ENCODE measurements around the gene RPL3.

The RPL3 gene

DNA sequence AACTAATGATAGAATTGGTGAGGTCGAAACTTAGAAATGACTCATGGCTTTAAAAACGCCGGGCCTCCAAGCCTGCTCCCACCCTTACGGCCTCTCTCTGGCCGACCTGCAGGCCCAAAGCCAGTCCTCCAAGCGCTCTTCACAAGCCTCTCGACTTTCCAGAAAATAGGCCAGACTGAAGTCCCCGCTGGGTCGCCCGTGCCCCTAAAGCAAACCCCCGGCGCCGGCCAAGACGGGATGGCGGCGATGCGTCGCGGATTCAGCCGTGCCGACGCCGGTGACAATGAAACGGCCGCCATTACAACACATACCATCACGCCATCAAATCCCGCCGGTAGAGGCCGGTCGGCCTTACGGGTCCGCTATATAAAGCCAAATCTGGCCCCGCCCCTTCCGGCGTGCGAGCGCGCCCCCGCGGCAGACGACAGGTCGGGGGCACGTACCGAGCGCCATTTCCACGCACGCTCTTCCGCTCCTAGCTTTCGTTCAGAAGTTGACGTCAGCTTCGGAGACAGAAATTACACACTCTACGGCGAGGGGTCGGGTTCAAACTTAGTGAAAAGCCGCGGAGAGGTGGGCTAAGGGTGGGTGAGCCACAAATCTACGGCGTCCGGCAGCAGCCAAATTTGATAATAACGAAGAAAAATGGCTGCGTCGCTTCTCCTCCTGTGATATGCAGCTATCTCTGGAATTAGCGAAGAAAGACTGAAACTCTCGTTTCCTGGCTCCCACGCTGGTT lies at the start of gene RPL3:
Gene RPL3, minus strand, starts transcription at position 340 of the 739 bp plus-strand sequence. Its CDS starts 26 bp downstream, at position 314.
- no peaks in the 10 kb centered on the region for H3K9me3 ChIP-seq (ENCODE audit: low read length)
- H3K9ac ChIP-seq (ENCODE audit: low read length): peak within 1 kb of the TSS; percentile 99
- peak within 1 kb of the TSS; percentile 54 to 88 for H3K4me3 ChIP-seq (ENCODE audit: low read depth in 1 of 2, low read length in 2 of 2)
- peaks cover 42% of the 10 kb centered on the region for H3K36me3 ChIP-seq (ENCODE audit: insufficient read depth, low read length)
- H3K27me3 ChIP-seq (ENCODE audit: control insufficient read depth in 1 of 2, insufficient read depth in 2 of 2, low read length in 2 of 2): no peaks in the 10 kb centered on the region
- H3K4me1 ChIP-seq (ENCODE audit: insufficient read depth, low read length): peaks cover 29% of the 10 kb centered on the region
- H3K27ac ChIP-seq (ENCODE audit: low read depth, low read length): peak within 1 kb of the TSS; percentile 100

DNA sequence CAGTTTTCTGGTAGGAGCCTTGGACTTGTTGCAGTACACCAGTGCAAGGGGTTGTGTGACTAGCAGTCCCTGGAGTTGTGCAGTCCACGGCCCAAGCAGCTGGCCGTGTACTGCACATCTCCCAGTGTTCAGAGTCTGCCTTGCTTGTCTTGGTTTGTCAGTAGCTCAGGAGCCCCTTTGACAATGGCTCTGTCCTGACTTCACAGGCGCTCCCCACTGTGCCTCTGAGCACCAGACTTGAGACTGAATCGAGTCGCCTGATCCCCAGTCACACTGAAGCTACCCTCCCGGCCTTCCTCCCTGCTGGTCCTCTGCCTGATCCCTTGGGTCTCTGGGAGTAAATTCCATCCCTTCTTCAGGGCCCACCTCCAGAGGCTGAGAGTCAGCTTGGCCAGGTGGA lies 49.8 kb upstream of the RPL3 start:
- H3K27me3 ChIP-seq (ENCODE audit: control insufficient read depth in 1 of 2, insufficient read depth in 2 of 2, low read length in 2 of 2): no peaks in the 10 kb centered on the region
- no peaks in the 10 kb centered on the region for H3K36me3 ChIP-seq (ENCODE audit: insufficient read depth, low read length)
- no peak overlapping the region for H3K4me3 ChIP-seq (ENCODE audit: low read depth in 1 of 2, low read length in 2 of 2)
- peaks cover 5% of the 10 kb centered on the region for H3K4me1 ChIP-seq (ENCODE audit: insufficient read depth, low read length)
- no peak overlapping the region for H3K27ac ChIP-seq (ENCODE audit: low read depth, low read length)
- no peaks in the 10 kb centered on the region for H3K9me3 ChIP-seq (ENCODE audit: low read length)
- H3K9ac ChIP-seq (ENCODE audit: low read length): no peak overlapping the region

DNA sequence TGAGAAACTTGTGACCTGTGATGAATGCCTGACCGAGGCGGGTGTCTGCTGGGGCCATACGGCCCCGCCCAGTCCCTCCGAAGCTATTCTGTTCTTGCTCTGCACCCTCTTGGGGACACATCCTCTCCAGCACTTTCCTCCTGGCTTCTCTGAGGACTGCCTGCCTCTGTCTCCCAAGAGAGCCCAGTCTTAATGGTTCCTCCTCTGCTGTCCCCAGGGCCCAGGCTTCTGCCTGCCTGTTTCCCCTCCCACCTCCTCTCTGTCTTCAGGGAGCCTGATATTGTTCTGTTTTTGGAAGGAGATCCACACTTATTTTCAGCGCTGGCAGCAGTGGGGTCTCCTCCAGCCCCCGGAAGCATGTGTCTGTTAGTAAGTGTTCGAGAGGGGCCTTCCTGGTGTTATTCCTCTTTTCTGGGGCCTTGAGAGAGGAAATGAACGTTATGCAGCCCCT lies 49.1 kb upstream of the RPL3 start:
- peaks cover 12% of the 10 kb centered on the region for H3K4me1 ChIP-seq (ENCODE audit: insufficient read depth, low read length)
- H3K9ac ChIP-seq (ENCODE audit: low read length): no peak overlapping the region
- no peaks in the 10 kb centered on the region for H3K9me3 ChIP-seq (ENCODE audit: low read length)
- no peaks in the 10 kb centered on the region for H3K27me3 ChIP-seq (ENCODE audit: control insufficient read depth in 1 of 2, insufficient read depth in 2 of 2, low read length in 2 of 2)
- no peak overlapping the region for H3K4me3 ChIP-seq (ENCODE audit: low read depth in 1 of 2, low read length in 2 of 2)
- no peaks in the 10 kb centered on the region for H3K36me3 ChIP-seq (ENCODE audit: insufficient read depth, low read length)
- H3K27ac ChIP-seq (ENCODE audit: low read depth, low read length): no peak overlapping the region

DNA sequence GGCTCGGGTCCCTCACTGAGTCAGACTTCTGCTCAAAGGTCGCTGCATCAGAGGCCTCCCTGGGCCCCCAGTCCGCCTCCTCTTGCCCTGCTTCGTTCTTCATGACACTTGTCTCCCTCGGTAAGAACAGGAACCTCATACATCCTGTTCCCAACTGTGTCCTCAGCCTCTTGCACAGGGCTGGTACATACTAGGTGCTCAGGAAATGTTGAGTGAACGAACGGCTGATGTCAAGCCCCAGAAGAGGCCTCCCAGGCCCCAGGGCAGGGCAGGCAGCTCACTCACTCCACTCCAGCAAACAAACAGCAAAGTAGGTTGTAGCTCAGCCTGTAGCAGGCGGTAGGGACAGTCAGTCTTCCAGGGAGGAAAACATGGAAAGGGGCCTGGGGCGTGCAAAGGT lies 47.6 kb upstream of the RPL3 start:
- H3K9me3 ChIP-seq (ENCODE audit: low read length): no peaks in the 10 kb centered on the region
- H3K4me1 ChIP-seq (ENCODE audit: insufficient read depth, low read length): peaks cover 15% of the 10 kb centered on the region
- H3K4me3 ChIP-seq (ENCODE audit: low read depth in 1 of 2, low read length in 2 of 2): no peak overlapping the region
- H3K36me3 ChIP-seq (ENCODE audit: insufficient read depth, low read length): no peaks in the 10 kb centered on the region
- no peak overlapping the region for H3K27ac ChIP-seq (ENCODE audit: low read depth, low read length)
- no peaks in the 10 kb centered on the region for H3K27me3 ChIP-seq (ENCODE audit: control insufficient read depth in 1 of 2, insufficient read depth in 2 of 2, low read length in 2 of 2)
- no peak overlapping the region for H3K9ac ChIP-seq (ENCODE audit: low read length)

DNA sequence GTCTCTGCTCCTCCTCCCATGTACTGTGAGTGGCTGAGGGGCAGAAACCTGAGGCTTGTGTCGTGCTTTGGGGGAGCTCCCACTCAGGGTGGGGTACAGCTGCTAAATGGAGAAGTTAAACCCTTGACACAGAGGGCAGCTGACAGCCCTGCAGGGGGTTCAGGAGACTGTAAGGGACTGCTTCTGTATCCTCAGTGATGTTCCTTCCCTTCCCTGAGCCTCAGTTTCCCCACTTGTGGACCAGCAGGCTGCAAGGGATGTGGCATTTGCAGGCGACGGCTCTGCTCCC lies 46.0 kb upstream of the RPL3 start:
- no peak overlapping the region for H3K27ac ChIP-seq (ENCODE audit: low read depth, low read length)
- H3K9me3 ChIP-seq (ENCODE audit: low read length): no peaks in the 10 kb centered on the region
- peaks cover 15% of the 10 kb centered on the region for H3K4me1 ChIP-seq (ENCODE audit: insufficient read depth, low read length)

DNA sequence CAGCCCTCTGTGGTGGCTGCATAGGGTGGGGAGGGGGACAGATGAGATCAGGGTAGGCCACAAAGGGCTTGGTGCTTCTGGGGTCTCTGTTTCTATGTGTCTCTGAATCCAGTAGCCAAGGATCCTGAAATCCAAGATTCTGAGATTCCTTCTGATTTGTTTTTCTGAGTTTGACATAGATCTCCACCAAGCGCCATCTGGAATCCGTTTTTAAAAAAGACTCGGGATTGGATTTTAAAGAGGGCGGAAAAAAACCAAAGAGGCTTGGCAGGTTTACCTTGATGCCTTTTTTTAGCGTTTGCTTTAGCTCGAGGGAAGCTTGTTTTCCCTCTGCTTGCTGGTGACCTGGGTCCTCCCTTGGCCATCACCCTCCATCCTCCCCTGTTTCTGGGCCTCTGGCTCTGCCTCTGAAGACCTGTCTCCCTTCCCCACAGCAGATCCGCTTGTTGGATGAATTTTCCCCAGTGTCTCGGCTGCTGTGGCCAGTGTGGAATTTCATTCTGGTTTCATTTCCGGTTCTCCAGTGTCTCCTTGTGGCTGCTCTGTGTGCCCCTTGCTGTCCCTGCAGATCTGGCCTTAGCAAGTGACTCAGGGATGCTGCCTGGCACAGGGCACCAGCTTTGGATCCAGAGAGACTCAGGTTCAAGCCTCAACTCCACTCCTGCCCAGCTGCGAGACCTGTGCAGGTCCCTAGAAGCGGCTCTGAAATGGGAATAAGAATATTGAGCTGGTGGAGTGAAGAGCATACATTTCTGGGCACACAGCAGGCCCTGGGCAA lies 45.5 kb upstream of the RPL3 start:
- Histone ChIP-seq H3K9ac (ENCODE audit: low read length) (no peak overlapping the region), H3K4me1 (ENCODE audit: insufficient read depth, low read length) (peaks cover 15% of the 10 kb centered on the region), H3K4me3 (ENCODE audit: low read depth in 1 of 2, low read length in 2 of 2) (no peak overlapping the region), H3K9me3 (ENCODE audit: low read length) (no peaks in the 10 kb centered on the region), H3K36me3 (ENCODE audit: insufficient read depth, low read length) (no peaks in the 10 kb centered on the region), H3K27ac (ENCODE audit: low read depth, low read length) (no peak overlapping the region), H3K27me3 (ENCODE audit: control insufficient read depth in 1 of 2, insufficient read depth in 2 of 2, low read length in 2 of 2) (no peaks in the 10 kb centered on the region)

More for the DNA sequence above, 46.0 kb upstream of the RPL3 start:
- Histone ChIP-seq H3K36me3 (ENCODE audit: insufficient read depth, low read length) (no peaks in the 10 kb centered on the region), H3K4me3 (ENCODE audit: low read depth in 1 of 2, low read length in 2 of 2) (no peak overlapping the region), H3K27me3 (ENCODE audit: control insufficient read depth in 1 of 2, insufficient read depth in 2 of 2, low read length in 2 of 2) (no peaks in the 10 kb centered on the region), H3K9ac (ENCODE audit: low read length) (no peak overlapping the region)

DNA sequence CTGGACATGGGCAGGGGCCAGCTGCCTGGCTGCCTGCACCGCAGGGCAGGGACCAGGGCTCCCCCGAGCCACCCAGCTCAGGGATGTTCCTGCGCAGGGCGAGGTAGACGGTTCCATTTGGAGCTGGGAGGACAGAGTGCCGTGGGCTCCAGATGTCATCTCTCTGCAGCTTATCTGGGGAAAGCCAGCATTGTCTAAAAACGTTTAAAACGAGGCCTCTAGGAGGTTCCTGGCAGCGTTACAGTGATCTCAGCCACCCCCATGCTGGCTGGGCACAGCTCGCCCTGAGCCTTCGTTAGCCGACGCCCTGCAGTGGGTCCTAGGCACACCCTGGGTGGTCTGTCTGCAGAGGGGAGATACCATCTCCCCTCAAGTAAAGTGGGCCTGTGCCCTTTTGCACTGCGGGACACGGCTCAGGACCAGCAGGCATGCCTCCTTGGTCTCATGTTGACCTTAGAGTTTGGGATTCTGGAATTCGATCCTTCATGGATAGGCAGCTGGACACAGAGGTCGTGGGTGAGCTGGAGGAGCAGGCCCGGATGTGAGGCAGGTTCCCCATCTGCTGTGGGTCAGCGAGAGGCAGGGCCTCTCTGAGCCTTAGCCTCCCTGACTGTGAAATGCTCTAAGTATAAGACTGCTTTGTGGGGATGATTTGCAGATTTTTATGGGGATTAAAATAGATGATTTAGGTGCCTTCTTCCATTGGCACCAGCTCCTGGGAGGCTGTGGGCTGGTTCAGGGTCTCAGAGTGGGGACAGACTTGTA lies 44.5 kb upstream of the RPL3 start:
- Histone ChIP-seq H3K9ac (ENCODE audit: low read length) (no peak overlapping the region), H3K36me3 (ENCODE audit: insufficient read depth, low read length) (no peaks in the 10 kb centered on the region), H3K9me3 (ENCODE audit: low read length) (no peaks in the 10 kb centered on the region), H3K27ac (ENCODE audit: low read depth, low read length) (peak overlapping the region; percentile 34), H3K27me3 (ENCODE audit: control insufficient read depth in 1 of 2, insufficient read depth in 2 of 2, low read length in 2 of 2) (no peaks in the 10 kb centered on the region), H3K4me3 (ENCODE audit: low read depth in 1 of 2, low read length in 2 of 2) (no peak overlapping the region), H3K4me1 (ENCODE audit: insufficient read depth, low read length) (peaks cover 15% of the 10 kb centered on the region)

DNA sequence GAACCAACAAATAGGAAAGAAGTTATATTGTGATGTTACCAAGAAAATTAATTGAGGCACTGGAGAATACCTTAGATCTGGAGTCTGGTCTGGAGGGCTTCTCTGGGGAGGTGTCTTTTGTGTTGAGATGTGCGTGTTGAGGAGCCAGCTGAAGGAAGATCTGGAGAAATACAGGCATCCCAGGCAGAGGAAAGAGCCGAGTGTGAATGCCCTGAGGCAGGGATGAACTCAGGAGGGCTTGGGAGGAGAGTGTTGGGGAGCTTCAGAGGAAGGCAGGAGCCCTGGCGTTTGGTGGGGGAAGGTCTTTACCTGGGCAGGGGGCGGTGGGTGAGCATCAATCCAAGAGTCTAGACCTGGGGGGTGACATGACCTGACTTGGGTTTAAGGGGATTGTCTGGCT lies 43.5 kb upstream of the RPL3 start:
- Histone ChIP-seq H3K36me3 (ENCODE audit: insufficient read depth, low read length) (no peaks in the 10 kb centered on the region), H3K4me1 (ENCODE audit: insufficient read depth, low read length) (peaks cover 10% of the 10 kb centered on the region), H3K27me3 (ENCODE audit: control insufficient read depth in 1 of 2, insufficient read depth in 2 of 2, low read length in 2 of 2) (no peaks in the 10 kb centered on the region), H3K27ac (ENCODE audit: low read depth, low read length) (no peak overlapping the region), H3K9me3 (ENCODE audit: low read length) (no peaks in the 10 kb centered on the region), H3K9ac (ENCODE audit: low read length) (no peak overlapping the region), H3K4me3 (ENCODE audit: low read depth in 1 of 2, low read length in 2 of 2) (no peak overlapping the region)

DNA sequence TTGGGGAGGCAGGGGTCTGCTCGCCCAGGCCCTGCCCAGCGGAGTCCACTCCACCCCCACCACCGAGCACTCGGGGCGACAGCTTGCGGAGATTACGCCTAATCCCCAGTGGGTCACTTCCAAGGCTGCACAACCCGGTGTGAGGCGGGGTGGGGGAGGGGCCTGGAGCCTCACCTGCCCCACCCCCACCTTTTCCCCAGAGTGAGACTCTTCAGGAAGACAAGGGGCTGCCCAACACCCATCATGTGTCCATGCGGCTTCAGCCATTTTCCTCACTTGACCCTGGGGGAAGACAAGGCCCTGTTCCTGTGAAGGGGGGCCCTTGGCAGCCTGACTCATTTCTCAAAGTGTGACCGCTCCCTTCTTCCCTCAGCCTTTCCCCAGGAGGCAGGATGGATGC lies 42.8 kb upstream of the RPL3 start:
- Histone ChIP-seq H3K36me3 (ENCODE audit: insufficient read depth, low read length) (no peaks in the 10 kb centered on the region), H3K9ac (ENCODE audit: low read length) (no peak overlapping the region), H3K27ac (ENCODE audit: low read depth, low read length) (no peak overlapping the region), H3K4me1 (ENCODE audit: insufficient read depth, low read length) (peaks cover 10% of the 10 kb centered on the region), H3K27me3 (ENCODE audit: control insufficient read depth in 1 of 2, insufficient read depth in 2 of 2, low read length in 2 of 2) (no peaks in the 10 kb centered on the region), H3K4me3 (ENCODE audit: low read depth in 1 of 2, low read length in 2 of 2) (no peak overlapping the region), H3K9me3 (ENCODE audit: low read length) (no peaks in the 10 kb centered on the region)

DNA sequence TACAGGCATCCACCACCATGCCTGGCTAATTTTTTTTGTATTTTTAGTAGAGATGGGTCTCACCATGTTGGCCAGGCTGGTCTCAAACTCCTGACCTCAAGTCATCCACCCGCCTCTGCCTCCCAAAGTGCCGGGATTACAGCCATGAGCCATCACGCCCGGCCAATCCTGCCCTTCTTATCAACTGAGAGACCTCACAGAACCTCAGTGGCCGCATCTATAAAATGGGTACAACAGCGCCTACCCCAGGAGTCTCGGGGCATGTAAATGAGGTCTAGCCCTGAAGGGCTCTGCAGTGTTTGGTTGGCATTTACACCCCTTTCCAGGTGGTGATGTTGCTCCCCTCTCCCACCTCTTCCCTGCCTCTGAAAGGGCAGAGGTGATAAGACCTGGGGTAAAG lies 42.1 kb upstream of the RPL3 start:
- H3K27me3 ChIP-seq (ENCODE audit: control insufficient read depth in 1 of 2, insufficient read depth in 2 of 2, low read length in 2 of 2): no peaks in the 10 kb centered on the region
- H3K4me3 ChIP-seq (ENCODE audit: low read depth in 1 of 2, low read length in 2 of 2): no peak overlapping the region
- no peak overlapping the region for H3K9ac ChIP-seq (ENCODE audit: low read length)
- H3K9me3 ChIP-seq (ENCODE audit: low read length): no peaks in the 10 kb centered on the region
- H3K36me3 ChIP-seq (ENCODE audit: insufficient read depth, low read length): no peaks in the 10 kb centered on the region
- no peak overlapping the region for H3K27ac ChIP-seq (ENCODE audit: low read depth, low read length)
- H3K4me1 ChIP-seq (ENCODE audit: insufficient read depth, low read length): peaks cover 10% of the 10 kb centered on the region

DNA sequence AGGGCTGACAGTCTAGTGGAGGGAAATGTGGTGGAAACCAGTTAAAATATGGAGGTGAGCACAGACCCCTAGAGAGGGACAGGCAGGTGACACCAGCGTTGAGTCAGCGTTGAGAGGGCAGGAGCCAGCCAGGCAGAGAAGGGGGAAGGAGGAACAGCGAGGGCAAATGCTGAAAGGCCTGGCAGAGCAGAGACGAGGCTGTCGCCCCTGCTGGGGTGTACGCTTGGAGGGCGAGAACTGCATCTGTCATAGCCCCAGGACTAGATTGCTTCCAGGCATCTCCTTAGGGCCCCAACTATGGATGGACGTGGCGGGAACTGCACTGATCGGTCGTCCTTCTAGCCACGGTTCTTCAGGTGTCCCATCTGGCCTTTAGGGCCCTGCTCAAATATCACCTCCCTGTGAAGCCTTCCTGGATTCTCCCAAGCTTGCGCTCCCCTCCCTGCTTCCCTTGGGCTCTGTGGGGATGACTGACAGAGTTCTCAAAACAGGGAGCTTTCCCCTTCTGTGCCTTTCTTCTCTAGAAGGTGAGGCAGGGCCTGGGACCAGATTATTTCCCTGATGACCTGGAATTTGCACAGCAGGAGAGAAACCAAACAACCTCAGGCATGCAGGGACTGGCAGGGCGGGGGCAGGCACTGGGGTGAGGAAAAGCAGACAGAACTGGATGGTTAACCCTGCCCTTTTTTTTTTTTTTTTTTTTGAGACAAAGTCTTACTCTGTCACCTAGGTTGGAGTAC lies 41.4 kb upstream of the RPL3 start:
- no peak overlapping the region for H3K27ac ChIP-seq (ENCODE audit: low read depth, low read length)
- H3K4me3 ChIP-seq (ENCODE audit: low read depth in 1 of 2, low read length in 2 of 2): no peak overlapping the region
- peaks cover 10% of the 10 kb centered on the region for H3K4me1 ChIP-seq (ENCODE audit: insufficient read depth, low read length)

More for the DNA sequence above, 41.4 kb upstream of the RPL3 start:
- Histone ChIP-seq H3K36me3 (ENCODE audit: insufficient read depth, low read length) (no peaks in the 10 kb centered on the region), H3K9ac (ENCODE audit: low read length) (no peak overlapping the region), H3K27me3 (ENCODE audit: control insufficient read depth in 1 of 2, insufficient read depth in 2 of 2, low read length in 2 of 2) (no peaks in the 10 kb centered on the region), H3K9me3 (ENCODE audit: low read length) (no peaks in the 10 kb centered on the region)

Data from muscle layer of colon (tissue), 2 donors.